ENCODE measurements around the gene FRMPD2.

DNA sequence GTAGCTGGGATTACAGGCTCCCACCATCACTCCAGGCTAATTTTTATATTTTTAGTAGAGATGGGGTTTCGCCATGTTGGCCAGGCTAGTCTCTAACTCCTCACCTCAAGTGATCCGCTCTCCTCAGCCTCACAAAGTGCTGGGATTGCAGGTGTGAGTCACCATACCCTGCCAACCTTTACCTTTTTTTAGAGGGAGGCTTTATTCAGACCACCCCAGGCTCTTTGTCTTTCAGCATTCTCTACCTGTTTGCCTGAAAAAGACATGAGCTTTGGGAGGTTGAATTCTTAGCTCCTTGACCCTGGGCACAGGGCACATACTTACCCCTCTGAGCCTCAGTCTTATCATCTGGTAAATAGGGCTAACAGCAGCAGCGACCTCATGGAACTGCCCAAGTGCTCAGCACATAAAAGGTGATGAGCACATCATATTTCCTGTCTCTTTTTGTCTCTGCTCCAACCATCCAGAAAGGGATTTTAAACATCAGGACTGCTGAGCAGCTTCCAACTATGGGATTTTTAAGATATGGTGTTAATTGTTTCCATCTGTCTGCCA lies 17.0 kb downstream of the FRMPD2 start:
- TF ChIP-seq, protein P1, sequence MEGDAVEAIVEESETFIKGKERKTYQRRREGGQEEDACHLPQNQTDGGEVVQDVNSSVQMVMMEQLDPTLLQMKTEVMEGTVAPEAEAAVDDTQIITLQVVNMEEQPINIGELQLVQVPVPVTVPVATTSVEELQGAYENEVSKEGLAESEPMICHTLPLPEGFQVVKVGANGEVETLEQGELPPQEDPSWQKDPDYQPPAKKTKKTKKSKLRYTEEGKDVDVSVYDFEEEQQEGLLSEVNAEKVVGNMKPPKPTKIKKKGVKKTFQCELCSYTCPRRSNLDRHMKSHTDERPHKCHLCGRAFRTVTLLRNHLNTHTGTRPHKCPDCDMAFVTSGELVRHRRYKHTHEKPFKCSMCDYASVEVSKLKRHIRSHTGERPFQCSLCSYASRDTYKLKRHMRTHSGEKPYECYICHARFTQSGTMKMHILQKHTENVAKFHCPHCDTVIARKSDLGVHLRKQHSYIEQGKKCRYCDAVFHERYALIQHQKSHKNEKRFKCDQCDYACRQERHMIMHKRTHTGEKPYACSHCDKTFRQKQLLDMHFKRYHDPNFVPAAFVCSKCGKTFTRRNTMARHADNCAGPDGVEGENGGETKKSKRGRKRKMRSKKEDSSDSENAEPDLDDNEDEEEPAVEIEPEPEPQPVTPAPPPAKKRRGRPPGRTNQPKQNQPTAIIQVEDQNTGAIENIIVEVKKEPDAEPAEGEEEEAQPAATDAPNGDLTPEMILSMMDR (IDR thresholded peaks at IDR 0.05; ENCODE audit: poor library complexity), result no peak
- TF ChIP-seq EZH2phosphoT487 (IDR thresholded peaks at IDR 0.05; ENCODE audit: low read depth, severe bottlenecking, unreplicated experiment), result no peak
- no peak for TF ChIP-seq EZH2 (IDR thresholded peaks at IDR 0.05; ENCODE audit: borderline replicate concordance)

All from hepatocyte (in vitro differentiated cells).